Stimulated activated CD4-positive, alpha-beta T cell treated with anti-CD3 and anti-CD28 coated beads, Interleukin-4, amount 100 ng/mL, for 1 hour (primary cell): ENCODE measurements around the gene M6PR.
"Not testable (repeated sequence)": the region's sequence is repeated elsewhere in the genome, so short reads cannot be mapped to it uniquely, and the experiment has no call there.

Source experiments
- DNase-seq: peaks from one replicate; pipeline ENCODE4 v3.0.0-alpha.2; 2020

M6PR gene

DNA sequence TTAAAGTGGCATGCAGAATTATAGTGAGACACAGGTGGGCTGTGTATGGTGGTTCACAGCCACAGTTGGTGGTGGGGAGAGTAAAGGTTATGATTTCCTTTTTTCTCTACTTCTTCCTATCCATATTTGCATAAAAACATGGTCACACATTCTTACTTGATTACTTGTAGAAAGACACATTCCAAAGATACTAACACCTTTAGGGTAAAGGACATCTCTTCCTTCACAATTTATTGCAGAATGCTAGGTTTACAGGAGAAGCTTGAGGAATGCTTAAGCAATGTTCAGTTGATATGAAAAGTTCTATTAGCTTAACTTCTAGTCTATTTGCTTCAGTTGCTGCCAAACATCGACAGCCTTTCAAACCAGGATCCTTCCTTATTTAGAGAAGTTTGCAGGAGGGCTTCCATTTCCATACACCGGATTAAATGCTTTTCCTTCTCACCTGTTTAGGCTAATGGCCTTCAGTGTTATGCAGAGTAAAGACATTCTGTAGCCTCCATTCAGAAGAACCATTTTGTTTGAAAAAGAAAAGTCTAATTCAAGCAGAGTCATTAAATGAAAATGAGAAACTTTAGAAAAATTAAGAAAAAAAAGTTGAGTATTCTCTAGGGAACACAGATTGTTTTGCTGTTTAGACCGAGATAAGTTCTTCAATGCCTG, 37.7 kb downstream of the M6PR start:
- DNase-seq, result no peak

GRCh38 chr12:8909752-8910151, 39.7 kb downstream of the M6PR start:
- no peak for DNase-seq

DNA sequence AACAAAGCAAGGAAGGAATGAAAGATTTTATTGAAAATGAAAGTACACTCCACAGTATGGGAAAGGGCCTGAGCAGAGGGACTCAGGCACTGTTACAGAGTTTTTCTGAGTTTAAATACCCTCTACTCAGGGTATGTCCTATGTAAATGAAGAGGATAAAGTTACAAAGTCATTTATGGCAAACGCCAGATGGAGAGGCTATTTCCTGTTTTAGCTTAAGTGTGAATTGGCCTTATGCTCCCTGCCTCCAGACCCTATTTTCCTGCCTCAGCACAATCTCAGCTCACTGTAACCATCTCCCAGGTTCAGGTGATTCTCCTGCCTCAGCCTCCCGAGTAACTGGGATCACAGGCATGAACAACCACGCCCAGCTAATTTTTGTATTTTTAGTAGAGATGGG, 41.9 kb downstream of the M6PR start:
- no peak for DNase-seq

- DNase-seq, result no peak
These were observed 42.9 kb downstream of the M6PR start for GRCh38 chr12:8906266-8907180.

GRCh38 chr12:8905546-8905945, 43.9 kb downstream of the M6PR start:
- DNase-seq, result no peak

- DNase-seq, result no peak
These were observed 44.8 kb downstream of the M6PR start for GRCh38 chr12:8904665-8905064.

- no peak for DNase-seq
These were observed 45.8 kb downstream of the M6PR start for GRCh38 chr12:8903646-8904045.

DNA sequence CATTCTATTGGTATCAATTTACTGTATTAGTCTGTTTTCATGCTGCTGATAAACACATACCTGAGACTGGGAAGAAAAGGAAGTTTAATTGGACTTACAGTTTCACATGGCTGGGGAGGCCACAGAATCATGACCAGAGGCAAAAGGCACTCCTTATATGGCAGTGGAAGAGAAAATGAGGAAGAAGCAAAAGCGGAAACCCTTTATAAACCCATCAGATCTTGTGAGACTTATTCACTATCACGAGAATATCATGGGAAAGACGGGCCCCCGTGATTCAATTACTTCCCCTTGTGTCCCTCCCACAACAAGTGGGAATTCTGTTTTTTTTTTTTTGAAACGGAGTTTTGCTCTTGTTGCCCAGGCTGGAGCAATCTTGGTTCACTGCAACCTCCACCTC, 46.7 kb downstream of the M6PR start:
- DNase-seq, result not testable (repeated sequence)

DNA sequence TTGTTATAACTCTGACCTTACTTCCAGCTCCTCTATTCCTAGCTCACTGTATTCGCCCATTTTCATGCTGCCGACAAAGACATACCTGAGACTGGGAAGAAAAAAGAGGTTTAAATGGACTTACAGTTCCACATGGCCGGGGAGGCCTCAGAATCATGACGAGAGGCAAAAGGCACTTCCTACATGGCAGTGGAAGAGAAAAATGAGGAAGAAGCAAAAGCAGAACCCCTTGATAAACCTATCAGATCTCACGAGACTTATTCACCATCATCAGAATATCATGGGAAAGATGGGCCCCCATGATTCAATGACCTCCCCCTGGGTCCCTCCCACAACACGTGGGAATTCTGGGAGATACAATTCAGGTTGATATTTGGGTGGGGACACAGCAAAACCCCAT, 49.6 kb downstream of the M6PR start:
- DNase-seq, result no peak

GRCh38 chr12:8897081-8897480, 52.4 kb downstream of the M6PR start:
- DNase-seq, result no peak

DNA sequence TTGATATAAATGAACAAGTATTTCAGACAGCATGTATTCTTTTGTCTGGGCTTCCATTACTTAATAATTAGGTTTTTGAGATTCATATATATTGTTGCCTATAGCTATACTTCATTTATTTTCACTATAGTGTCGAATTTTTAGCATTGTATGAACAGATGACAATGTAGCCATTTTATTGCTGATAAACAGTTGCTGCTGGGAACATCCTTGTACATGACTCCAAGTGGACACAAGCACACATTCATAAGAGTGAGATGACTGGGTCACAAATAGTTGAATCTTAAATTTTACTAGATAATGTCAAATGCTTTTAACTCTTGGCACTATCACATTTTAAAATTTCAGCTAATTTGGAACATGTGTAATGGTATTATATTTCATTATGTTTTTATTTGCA, 54.5 kb downstream of the M6PR start:
- DNase-seq, result no peak

GRCh38 chr12:8894378-8894777, 55.1 kb downstream of the M6PR start:
- DNase-seq, result no peak

GRCh38 chr12:8891976-8892375, 57.5 kb downstream of the M6PR start:
- DNase-seq, result no peak
